Nephron (organoid): ENCODE measurements around the gene HDHD3.
A peak's percentile ranks its signal among the peaks of the same experiment; 100 is the strongest.

Experiments
- H3K27ac Mint-ChIP-seq, 3 experiments: 2 replicates each; pipeline ENCODE4 v1.8.0; 2020; ENCODE audit warnings: mixed read lengths in 3 of 3, mild to moderate bottlenecking in 2 of 3, moderate library complexity in 1 of 3
- H3K27me3 Mint-ChIP-seq: 2 replicates; pipeline ENCODE4 v1.8.0; 2021; ENCODE audit warnings: low read depth, mild to moderate bottlenecking, moderate library complexity, mixed read lengths
- H3K36me3 Mint-ChIP-seq: 2 replicates; pipeline ENCODE4 v1.8.0; 2020; ENCODE audit warnings: low read depth, mixed read lengths
- H3K4me1 Mint-ChIP-seq: 2 replicates; pipeline ENCODE4 v1.8.0; 2020; ENCODE audit warnings: mixed read lengths
- H3K4me3 Mint-ChIP-seq, 3 experiments: 2 replicates each; pipeline ENCODE4 v1.8.0; 2020; ENCODE audit warnings: mild to moderate bottlenecking in 3 of 3, mixed read lengths in 3 of 3, moderate library complexity in 2 of 3
- H3K9me3 Mint-ChIP-seq: 2 replicates; pipeline ENCODE4 v1.8.0; 2020; ENCODE audit warnings: mixed read lengths
- TF ChIP-seq, protein P1 (sequence below), 3 experiments: fragments of 200-600 bp; sonication (generic); IDR thresholded peaks; one replicate each; pipeline ENCODE4 v1.5.0; 2021; ENCODE audit warnings: antibody characterized with exemption in 3 of 3; ENCODE audit not compliant: unreplicated experiment in 3 of 3

HDHD3 gene

DNA sequence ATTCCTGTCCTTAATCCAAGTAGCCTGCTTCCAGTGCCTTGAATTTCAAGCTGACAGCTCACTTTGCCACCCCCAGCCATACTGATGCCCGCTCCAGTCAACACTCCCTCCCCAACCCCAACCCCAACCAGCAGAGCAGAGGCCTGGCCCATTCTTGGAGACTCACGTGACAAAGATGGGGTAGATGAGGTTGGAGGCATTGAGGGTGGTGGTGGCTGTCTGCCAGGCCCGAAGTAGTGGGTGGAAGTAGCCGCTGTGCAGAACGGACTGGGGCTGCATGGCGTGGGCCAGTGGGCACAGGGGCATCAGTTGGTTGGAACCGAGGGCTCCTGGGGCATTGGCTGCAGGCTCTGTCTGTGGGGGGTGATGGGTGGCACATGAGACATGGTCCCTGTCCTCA is 16.5 kb upstream of the HDHD3 start:
- H3K36me3 Mint-ChIP-seq = peaks cover 36% of the 10 kb centered on the region
- H3K4me1 Mint-ChIP-seq = peaks cover 3% of the 10 kb centered on the region
- no peaks in the 10 kb centered on the region for H3K9me3 Mint-ChIP-seq
- TF ChIP-seq, protein P1, sequence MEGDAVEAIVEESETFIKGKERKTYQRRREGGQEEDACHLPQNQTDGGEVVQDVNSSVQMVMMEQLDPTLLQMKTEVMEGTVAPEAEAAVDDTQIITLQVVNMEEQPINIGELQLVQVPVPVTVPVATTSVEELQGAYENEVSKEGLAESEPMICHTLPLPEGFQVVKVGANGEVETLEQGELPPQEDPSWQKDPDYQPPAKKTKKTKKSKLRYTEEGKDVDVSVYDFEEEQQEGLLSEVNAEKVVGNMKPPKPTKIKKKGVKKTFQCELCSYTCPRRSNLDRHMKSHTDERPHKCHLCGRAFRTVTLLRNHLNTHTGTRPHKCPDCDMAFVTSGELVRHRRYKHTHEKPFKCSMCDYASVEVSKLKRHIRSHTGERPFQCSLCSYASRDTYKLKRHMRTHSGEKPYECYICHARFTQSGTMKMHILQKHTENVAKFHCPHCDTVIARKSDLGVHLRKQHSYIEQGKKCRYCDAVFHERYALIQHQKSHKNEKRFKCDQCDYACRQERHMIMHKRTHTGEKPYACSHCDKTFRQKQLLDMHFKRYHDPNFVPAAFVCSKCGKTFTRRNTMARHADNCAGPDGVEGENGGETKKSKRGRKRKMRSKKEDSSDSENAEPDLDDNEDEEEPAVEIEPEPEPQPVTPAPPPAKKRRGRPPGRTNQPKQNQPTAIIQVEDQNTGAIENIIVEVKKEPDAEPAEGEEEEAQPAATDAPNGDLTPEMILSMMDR (IDR thresholded peaks at IDR 0.05; ENCODE audit: unreplicated experiment in 3 of 3) = no peak
- H3K27me3 Mint-ChIP-seq = no peaks in the 10 kb centered on the region
- no peak overlapping the region for H3K4me3 Mint-ChIP-seq
- no peak overlapping the region for H3K27ac Mint-ChIP-seq

DNA sequence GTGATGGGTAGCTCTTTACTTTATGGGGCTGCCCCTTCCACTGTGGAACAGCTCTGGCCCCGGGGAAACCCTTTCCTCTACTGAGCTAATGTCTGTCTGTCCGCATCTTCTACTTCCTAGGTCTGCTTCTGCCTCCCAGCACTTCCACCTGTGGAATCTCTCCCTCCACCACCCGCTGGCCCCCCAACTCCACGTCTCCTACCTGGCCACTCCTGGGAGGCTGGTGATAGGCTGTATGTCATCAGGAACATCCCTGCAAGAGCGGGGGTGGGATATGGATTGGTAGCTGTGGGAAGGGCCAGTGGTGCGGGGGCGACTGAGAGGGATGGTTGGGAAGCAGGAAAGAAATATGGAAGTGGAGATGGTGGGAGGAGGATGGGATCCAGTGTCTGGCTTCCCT is 15.1 kb upstream of the HDHD3 start:
- no peaks in the 10 kb centered on the region for H3K9me3 Mint-ChIP-seq
- TF ChIP-seq, protein P1 (IDR thresholded peaks at IDR 0.05; ENCODE audit: unreplicated experiment in 3 of 3) = no peak
- no peaks in the 10 kb centered on the region for H3K4me1 Mint-ChIP-seq
- peaks cover 50% of the 10 kb centered on the region for H3K36me3 Mint-ChIP-seq
- peaks cover 3% of the 10 kb centered on the region for H3K27me3 Mint-ChIP-seq
- H3K4me3 Mint-ChIP-seq = no peak overlapping the region
- no peak overlapping the region for H3K27ac Mint-ChIP-seq

DNA sequence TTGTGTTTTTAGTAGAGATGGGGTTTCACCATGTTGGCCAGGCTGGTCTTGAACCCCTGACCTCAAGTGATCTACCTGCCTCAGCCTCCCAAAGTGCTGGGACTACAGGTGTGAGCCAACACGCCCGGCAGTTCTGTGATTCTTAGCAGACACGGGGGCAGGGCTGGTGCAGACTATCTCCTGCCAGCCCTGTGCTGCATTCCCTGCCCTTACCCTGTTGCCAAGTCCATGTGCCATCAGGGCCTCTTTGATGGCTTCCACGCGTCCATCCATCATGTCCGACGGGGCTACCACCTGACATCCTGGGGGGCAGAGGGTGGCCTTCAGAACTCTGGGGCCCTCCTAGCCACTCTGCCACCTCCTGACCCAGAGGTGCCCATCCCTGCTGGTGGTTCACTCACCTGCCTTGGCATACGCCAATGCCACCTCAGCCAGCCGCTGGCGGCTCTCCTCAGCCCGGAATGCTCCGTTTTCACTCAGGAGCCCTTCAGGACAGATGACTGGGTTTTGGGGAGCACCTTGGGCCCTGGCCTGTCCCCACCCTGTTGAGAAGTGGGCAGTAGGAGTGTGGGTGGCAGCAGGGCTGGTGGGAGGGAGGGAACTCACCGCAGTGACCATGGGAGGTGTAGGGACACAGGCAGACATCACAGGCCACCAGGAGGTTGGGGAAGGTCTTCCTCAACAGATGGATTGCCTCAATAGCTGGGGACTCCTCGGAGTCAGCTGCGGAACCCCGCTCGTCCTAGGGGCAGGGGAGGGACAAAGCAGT is 13.6 kb upstream of the HDHD3 start:
- no peaks in the 10 kb centered on the region for H3K9me3 Mint-ChIP-seq
- H3K27ac Mint-ChIP-seq = peak overlapping the region in 1 of 3 experiments; percentile 33
- TF ChIP-seq, protein P1 (IDR thresholded peaks at IDR 0.05; ENCODE audit: unreplicated experiment in 3 of 3) = no peak
- no peak overlapping the region for H3K4me3 Mint-ChIP-seq
- no peaks in the 10 kb centered on the region for H3K4me1 Mint-ChIP-seq
- peaks cover 55% of the 10 kb centered on the region for H3K36me3 Mint-ChIP-seq
- peaks cover 3% of the 10 kb centered on the region for H3K27me3 Mint-ChIP-seq

GRCh38 chr9:113389451-113389850 is 12.7 kb upstream of the HDHD3 start:
- Mint-ChIP-seq H3K27ac (peak overlapping the region in 1 of 3 experiments; percentile 25), H3K4me3 (no peak overlapping the region), H3K36me3 (peaks cover 51% of the 10 kb centered on the region), H3K27me3 (peaks cover 3% of the 10 kb centered on the region), H3K9me3 (no peaks in the 10 kb centered on the region), H3K4me1 (no peaks in the 10 kb centered on the region)
- TF ChIP-seq, protein P1 (IDR thresholded peaks at IDR 0.05; ENCODE audit: unreplicated experiment in 3 of 3) = no peak

GRCh38 chr9:113388833-113389232 is 12.0 kb upstream of the HDHD3 start:
- H3K27me3 Mint-ChIP-seq = peaks cover 3% of the 10 kb centered on the region
- no peaks in the 10 kb centered on the region for H3K4me1 Mint-ChIP-seq
- TF ChIP-seq, protein P1 (IDR thresholded peaks at IDR 0.05; ENCODE audit: unreplicated experiment in 3 of 3) = no peak
- H3K9me3 Mint-ChIP-seq = no peaks in the 10 kb centered on the region
- H3K4me3 Mint-ChIP-seq = no peak overlapping the region
- peak overlapping the region in 1 of 3 experiments; percentile 98 for H3K27ac Mint-ChIP-seq
- peaks cover 51% of the 10 kb centered on the region for H3K36me3 Mint-ChIP-seq
